Ascending aorta (tissue), 2 donors: ENCODE measurements around the gene CNTNAP4. TPM values are rescaled to one million over a fixed set of nuclear protein-coding genes. Genes with fewer than 3 reads are reported as not detected.

ENCODE experiments used
- DNase-seq, 2 donors: peaks; one replicate each; pipeline ENCODE4 v3.0.0-alpha.2; 2019; ENCODE audit warnings: low spot score in 2 of 2
- H3K27ac ChIP-seq, 2 donors: fragments of 200-600 bp; sonication (generic); one replicate each; pipeline ENCODE4 v1.5.1; 2016 to 2017; ENCODE audit warnings: mild to moderate bottlenecking in 1 of 2
- H3K27me3 ChIP-seq: fragments of 200-600 bp; sonication (generic); one replicate; pipeline ENCODE4 v1.5.1; 2017
- H3K36me3 ChIP-seq, 2 donors: fragments of 200-600 bp; sonication (generic); one replicate each; pipeline ENCODE4 v1.5.1; 2016
- H3K4me1 ChIP-seq, 2 donors: fragments of 200-600 bp; sonication (generic); one replicate each; pipeline ENCODE4 v1.5.1; 2016 to 2017; ENCODE audit warnings: mild to moderate bottlenecking in 1 of 2
- H3K4me3 ChIP-seq, 2 donors: fragments of 200-600 bp; sonication (generic); one replicate each; pipeline ENCODE4 v1.5.1; 2016 to 2017; ENCODE audit warnings: mild to moderate bottlenecking in 1 of 2
- H3K9me3 ChIP-seq, 2 donors: fragments of 200-600 bp; sonication (generic); one replicate each; pipeline ENCODE4 v1.5.1; 2016
- intact Hi-C: fragments of 100-400 bp; cut with DNase I; formaldehyde crosslinking; loops from one replicate; pipeline ENCODE4 v1.15.1; 2023
- total RNA-seq: library from RNA; depleted of rRNA; stranded (reverse); fragments of >200 nt; gene quantifications from one replicate; pipeline ENCODE4 v1.1.0, GENCODE V29; 2016
- TF ChIP-seq, protein P1 (sequence below), 3 experiments: fragments of 200-600 bp in 2 of 3; fragments of 450-650 bp in 1 of 3; sonication (generic) in 2 of 3; IDR thresholded peaks; one replicate each; pipeline ENCODE4 v1.5.1; 2016 to 2019; ENCODE audit warnings: antibody characterized with exemption in 3 of 3, mild to moderate bottlenecking in 1 of 3, moderate library complexity in 1 of 3

Gene CNTNAP4
- total RNA-seq, 1 donor from 2014 or later: not detected

DNA sequence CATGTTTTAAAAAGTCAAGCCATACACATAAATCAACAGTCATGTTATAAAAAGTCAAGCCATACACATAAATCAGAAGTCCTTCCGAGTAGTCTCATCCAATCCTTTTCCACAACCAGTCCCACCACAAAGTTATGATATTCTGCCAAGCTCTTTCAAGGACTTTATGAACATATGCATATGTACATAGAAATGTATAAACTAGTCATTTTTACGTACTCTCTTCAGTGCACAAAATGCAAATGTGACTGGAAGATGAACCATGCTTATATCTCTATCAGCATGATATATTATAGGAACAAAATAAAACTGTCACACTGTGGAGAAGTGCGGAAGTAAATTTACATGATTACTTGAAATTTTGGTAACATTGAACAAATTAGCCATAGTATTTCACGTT lies 200.9 kb downstream of the CNTNAP4 start:
- no peaks in the 10 kb centered on the region for H3K4me1 ChIP-seq
- DNase-seq: no peak
- H3K36me3 ChIP-seq: no peaks in the 10 kb centered on the region
- TF ChIP-seq, protein P1, sequence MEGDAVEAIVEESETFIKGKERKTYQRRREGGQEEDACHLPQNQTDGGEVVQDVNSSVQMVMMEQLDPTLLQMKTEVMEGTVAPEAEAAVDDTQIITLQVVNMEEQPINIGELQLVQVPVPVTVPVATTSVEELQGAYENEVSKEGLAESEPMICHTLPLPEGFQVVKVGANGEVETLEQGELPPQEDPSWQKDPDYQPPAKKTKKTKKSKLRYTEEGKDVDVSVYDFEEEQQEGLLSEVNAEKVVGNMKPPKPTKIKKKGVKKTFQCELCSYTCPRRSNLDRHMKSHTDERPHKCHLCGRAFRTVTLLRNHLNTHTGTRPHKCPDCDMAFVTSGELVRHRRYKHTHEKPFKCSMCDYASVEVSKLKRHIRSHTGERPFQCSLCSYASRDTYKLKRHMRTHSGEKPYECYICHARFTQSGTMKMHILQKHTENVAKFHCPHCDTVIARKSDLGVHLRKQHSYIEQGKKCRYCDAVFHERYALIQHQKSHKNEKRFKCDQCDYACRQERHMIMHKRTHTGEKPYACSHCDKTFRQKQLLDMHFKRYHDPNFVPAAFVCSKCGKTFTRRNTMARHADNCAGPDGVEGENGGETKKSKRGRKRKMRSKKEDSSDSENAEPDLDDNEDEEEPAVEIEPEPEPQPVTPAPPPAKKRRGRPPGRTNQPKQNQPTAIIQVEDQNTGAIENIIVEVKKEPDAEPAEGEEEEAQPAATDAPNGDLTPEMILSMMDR (IDR thresholded peaks at IDR 0.05): no peak
- no peak overlapping the region for H3K4me3 ChIP-seq
- H3K27ac ChIP-seq: no peak overlapping the region
- intact Hi-C loops: no loop called here
- no peaks in the 10 kb centered on the region for H3K27me3 ChIP-seq
- H3K9me3 ChIP-seq: no peaks in the 10 kb centered on the region

DNA sequence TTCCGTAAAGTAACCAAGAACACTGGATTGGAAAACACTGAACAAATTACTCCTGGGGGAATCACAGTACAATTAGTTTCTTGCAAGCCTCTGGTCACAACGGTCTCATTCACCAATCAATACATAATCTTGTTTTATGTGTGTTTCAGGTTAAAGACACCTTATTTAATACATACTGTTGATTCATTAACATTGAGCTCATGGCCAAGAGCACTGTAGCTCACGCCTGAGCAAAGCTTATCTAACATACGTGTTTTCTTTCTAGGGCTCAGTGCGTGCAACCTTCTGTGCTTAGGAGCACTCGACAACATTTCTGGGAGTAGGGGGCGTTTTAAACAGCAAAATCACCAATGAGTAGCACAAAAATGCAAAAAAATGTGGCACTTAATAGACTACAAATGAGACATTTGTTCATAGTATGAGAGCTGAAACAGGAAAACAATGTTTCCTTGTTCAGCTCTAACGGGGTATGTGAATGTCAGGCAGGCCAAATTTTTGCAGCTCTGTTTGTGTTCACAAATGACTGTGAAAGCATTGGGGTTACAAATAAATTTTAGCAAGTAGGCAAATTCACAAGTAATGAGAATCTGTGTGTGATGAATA lies 206.2 kb downstream of the CNTNAP4 start:
- H3K36me3 ChIP-seq: no peaks in the 10 kb centered on the region
- H3K4me3 ChIP-seq: no peak overlapping the region
- no peaks in the 10 kb centered on the region for H3K4me1 ChIP-seq
- H3K27ac ChIP-seq: no peak overlapping the region
- DNase-seq: no peak
- H3K27me3 ChIP-seq: no peaks in the 10 kb centered on the region
- intact Hi-C loops: no loop called here
- TF ChIP-seq, protein P1 (IDR thresholded peaks at IDR 0.05): no peak
- H3K9me3 ChIP-seq: no peaks in the 10 kb centered on the region

DNA sequence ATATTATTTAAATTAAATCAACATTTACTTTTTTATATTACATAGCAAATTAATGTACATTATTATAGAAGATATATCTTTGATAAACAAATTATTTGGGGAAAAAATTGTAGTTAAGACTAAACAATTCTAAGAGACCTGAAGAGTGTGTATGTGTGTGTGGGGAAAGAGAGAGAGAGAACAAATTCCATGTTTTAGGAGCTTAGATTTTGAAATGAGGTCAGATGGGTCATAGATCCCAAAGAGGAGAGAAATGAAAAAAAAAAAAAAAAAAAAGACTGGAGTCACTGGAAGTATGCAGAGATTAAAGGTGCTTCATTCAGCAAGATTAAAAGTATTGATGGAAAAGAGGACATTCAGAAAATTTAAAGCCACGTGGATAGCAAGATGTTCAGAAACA lies 206.8 kb downstream of the CNTNAP4 start:
- no peak overlapping the region for H3K4me3 ChIP-seq
- intact Hi-C loops: no loop called here
- TF ChIP-seq, protein P1 (IDR thresholded peaks at IDR 0.05): no peak
- no peak overlapping the region for H3K27ac ChIP-seq
- H3K9me3 ChIP-seq: no peaks in the 10 kb centered on the region
- no peaks in the 10 kb centered on the region for H3K36me3 ChIP-seq
- H3K4me1 ChIP-seq: no peaks in the 10 kb centered on the region
- no peaks in the 10 kb centered on the region for H3K27me3 ChIP-seq
- no peak for DNase-seq

DNA sequence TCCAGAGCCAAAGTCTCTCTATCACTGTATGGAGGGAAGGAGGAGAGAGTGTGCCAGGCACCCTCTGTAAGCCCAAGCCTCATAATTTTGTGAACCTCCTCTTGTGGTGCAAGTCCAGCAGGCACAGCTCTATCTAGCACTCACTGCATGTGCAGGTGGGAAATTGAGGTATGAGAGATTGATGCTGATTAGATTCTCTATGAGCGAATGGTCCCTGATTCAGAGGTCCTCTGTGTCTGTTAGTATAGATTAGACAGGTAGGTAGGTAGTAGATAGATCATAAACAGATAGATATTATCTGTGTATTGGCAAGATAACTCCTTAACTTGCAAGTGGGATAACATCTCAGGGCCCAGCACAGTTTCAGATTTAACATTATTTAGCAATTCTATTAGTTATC lies 209.5 kb downstream of the CNTNAP4 start:
- TF ChIP-seq, protein P1 (IDR thresholded peaks at IDR 0.05): no peak
- no peak for DNase-seq
- Histone ChIP-seq H3K9me3 (no peaks in the 10 kb centered on the region), H3K4me3 (no peak overlapping the region), H3K4me1 (no peaks in the 10 kb centered on the region), H3K27ac (no peak overlapping the region), H3K27me3 (no peaks in the 10 kb centered on the region), H3K36me3 (no peaks in the 10 kb centered on the region)
- intact Hi-C loops: no loop called here

DNA sequence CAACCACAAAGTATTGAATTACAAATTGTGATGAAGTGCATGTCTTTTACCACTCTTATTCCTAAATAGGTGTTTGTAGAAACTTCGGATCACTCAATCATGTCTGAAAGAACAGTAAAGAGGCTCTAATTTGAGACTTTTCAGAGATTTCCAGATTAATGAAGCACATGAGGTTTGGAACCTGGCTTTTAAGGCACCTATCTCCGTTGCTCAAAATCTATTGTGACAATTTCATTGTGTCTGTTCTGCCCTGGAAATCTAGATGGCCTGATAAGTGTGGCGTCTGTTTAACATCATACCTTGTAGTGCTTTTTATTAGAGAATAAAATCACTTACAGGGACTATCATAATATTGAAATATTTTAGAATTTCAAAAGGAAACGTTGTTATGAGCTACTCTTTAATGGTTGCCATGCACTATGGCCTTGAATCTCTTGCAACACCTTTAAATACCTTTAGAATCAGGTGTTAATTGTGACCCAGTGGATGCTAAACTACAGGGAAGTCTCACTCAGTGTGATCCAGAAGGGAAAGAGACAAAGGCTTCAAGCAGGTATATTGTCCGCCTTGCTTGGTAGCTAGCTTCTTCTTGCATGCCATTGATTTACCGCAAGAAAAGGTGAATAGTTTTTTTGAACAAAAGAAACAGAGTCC lies 210.3 kb downstream of the CNTNAP4 start:
- no peak for DNase-seq
- Histone ChIP-seq H3K4me3 (no peak overlapping the region), H3K27me3 (no peaks in the 10 kb centered on the region), H3K27ac (no peak overlapping the region), H3K4me1 (no peaks in the 10 kb centered on the region), H3K9me3 (no peaks in the 10 kb centered on the region), H3K36me3 (no peaks in the 10 kb centered on the region)
- intact Hi-C loops: no loop called here
- TF ChIP-seq, protein P1 (IDR thresholded peaks at IDR 0.05): no peak
